ENCODE results near the gene CXCR3.
"Not testable (repeated sequence)": the region's sequence is repeated elsewhere in the genome, so short reads cannot be mapped to it uniquely, and the experiment has no call there.

The CXCR3 gene

DNA sequence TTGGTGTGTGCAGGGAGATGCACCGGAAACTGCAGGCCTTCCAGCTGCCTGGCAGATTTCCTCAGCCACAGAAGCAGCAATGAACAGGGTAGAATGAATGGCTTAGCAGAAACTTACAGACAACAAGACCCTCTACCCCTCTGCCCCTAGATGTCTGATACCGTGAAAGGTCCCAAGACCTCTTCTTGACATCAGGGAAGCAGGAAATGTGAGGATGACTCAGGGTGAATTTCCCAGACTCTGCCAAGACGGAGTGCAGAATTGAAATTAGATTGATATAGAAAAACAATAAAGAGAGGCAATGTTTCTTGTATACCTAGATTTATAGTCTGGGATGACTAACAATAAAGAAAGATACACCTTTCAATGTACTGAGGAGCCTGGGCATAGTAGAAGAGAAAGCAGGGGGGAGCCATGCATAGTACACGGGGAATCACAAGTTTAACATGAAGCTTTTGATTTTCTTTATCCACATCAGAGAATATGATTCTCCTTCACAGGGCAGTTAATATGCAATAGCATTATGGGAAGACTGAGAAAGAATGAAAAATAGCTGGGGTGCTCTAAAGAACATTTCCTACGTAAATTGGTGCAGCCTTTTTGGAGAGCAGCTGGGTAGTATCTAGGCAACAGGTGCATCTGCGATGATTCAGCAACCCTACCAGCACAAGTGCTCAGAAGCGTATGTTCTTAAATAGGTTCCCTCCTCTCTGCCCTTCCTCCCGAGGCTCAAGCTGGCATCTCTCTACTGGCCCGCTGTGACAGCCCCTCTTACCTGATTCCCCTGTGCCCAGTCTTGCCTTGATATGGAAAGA is 18.3 kb upstream of the CXCR3 start:
- DNase-seq (ENCODE audit: low read depth), result no peak

DNA sequence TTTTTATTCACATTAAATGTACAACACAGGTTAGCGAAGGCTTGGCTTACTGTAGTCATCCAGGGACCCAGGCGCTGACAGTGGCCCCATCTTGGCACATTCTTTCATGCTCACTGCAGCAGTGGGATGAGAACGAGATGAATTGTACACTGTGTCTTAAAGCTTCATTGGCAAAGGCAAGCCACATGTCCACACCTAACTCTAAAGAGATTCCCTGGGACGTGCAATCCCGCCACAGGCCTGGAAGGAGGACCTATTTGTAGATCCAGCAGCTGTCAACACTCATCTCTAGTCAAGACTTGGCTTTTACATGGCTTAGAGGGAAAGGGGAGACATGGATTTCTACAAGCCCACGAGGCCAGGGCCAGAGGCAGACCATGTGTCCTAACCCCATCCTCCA is 16.1 kb upstream of the CXCR3 start:
- no peak for DNase-seq (ENCODE audit: low read depth)

DNA sequence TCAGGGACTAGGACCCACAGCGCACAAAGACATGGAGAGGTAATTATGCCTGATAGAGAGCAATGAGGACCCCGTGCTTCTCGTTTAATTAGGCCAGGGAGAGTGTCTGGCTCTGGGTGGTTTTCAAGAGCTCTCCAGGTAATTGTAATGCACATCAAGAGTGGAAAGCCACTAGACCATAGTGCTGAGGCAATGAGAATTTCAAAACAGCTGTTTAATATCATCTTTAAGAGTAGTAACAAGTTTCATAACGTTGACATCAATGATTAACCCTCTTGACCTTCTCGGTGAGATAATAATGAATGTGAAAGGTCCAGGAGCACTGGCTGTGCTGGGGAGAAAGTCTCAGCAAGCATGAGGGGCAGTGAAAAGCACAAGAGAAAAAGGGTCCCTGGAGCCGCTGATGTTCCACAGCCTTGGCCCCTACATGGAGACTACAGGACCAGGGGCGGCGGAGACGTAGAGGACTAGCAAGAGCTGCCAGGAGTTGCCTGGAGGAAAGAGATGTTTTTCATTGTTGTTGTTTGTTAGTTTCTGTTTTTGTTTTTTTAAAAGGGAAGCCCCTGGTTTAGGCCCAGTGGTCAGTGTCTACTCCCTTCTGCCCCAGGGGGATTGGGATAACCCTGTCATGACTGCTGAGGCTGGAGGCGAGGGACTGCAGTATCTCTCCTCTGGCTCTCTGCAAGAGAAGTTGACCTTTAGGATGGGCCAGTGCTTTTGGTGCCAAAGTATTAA is 14.8 kb upstream of the CXCR3 start:
- DNase-seq (ENCODE audit: low read depth), result no peak

DNA sequence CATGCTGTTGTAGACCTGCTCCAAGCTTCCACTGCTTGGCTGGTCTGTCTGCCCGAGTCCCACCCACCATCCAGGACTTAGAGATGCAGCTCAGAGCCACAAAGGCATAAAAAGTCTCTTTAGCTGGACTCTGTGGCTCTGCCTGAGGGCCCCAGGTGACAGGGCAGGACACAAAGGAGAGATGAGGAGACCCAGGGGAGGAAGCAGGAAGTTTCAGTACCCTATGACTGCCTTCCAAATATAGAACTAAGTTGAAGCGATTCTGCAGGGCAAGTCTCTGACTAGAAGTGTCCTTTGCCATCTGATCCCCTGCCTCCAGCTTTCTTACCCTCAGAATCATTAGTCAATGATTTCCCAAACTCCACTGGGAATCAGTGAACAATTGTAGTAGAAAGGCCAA is 11.2 kb upstream of the CXCR3 start:
- DNase-seq (ENCODE audit: low read depth), result no peak

DNA sequence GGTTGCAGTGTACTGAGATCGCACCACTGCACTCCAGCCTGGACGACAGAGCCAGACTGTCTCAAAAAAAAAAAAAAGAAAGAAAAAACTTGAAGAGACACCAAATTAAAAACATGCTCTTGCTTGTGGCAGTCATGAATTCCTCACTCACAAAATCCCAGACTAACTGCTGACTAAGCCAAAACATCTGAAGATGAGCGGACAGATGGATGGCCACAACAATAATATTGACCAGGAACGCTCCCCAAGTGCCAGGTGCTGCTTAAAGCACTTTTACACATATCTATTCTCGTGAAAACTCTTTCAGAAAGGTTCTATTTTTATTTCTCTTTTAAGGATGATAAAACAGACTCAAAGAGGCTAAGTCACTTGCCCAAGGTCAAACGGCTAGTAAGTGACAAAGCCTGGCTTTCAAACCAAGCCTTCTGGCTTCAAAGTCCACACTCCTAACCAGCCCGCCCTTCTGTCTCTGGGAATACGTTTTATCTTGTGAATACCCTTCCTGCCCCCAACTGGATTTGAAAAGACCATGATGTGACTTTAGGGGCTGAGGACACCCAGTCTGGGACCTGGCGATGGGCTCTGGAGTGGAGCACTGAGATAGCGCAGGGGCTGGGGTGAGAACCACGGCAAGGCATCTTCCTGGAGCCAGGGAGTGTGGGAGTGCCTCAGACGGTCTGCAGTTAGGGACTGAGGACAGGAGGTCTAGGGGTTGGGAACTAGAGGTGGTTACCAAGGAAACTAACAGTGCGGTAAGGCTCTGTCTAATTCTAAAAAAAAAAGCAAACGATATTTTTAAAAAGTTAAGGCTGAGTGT is 9.5 kb upstream of the CXCR3 start:
- no peak for DNase-seq (ENCODE audit: low read depth)

DNA sequence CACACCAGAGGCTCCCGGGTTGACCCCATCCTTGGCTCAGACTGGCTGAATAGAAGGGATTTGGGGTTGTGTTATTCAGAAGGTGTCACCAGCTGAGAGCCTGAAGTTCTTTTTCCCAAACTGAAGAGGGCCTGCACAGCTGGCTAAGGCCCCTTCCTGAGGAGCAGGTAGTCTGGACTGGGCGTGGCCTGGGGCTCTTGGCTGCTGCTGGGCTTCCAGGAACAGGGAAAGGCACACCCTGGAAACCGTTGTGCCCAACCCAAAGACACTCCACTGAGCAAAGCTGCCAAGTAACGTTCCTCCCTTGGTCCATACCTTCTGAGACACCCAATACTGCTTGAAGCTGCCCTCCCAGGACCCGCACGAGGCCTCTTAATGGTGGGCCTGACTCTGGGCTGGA is 8.3 kb upstream of the CXCR3 start:
- DNase-seq (ENCODE audit: low read depth), result no peak

DNA sequence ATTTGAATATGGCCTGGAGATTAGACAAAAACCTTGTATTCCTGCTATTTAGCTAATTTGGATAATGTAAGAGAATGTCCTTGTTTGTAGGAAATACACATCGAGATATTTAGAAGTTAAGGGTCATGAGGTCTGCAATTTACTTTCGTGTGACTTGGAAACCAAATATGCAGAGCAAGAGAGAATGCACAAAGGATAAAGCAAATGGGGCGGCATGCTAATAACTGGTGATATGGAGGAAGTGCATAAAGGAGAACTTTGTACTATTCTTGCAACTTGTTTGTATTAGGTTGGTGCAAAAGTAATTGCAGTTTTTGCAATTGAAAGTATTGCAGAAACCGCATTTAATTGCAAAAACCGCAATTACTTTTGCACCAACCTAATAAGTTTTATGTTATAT is 7.2 kb upstream of the CXCR3 start:
- DNase-seq (ENCODE audit: low read depth), result no peak

DNA sequence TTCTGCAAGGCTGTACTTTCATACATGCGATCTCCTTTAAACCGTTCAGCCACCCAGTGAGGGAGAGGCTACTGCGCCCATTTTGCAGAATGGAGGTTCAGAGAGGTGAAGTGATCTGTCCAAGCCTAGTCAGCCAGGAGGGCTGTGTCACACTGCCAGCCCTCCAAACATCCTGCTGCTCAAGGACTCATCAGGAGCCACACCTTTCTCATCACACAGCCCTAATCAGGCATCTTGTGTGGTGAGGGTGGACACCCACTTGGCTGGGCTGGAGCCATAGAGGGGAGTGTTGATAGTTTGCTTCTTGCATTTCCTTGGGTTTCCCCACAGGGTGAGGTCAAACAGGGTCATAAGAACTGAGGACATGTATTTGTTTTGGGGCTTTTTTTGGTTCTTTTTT is 5.4 kb upstream of the CXCR3 start:
- DNase-seq (ENCODE audit: low read depth), result no peak

DNA sequence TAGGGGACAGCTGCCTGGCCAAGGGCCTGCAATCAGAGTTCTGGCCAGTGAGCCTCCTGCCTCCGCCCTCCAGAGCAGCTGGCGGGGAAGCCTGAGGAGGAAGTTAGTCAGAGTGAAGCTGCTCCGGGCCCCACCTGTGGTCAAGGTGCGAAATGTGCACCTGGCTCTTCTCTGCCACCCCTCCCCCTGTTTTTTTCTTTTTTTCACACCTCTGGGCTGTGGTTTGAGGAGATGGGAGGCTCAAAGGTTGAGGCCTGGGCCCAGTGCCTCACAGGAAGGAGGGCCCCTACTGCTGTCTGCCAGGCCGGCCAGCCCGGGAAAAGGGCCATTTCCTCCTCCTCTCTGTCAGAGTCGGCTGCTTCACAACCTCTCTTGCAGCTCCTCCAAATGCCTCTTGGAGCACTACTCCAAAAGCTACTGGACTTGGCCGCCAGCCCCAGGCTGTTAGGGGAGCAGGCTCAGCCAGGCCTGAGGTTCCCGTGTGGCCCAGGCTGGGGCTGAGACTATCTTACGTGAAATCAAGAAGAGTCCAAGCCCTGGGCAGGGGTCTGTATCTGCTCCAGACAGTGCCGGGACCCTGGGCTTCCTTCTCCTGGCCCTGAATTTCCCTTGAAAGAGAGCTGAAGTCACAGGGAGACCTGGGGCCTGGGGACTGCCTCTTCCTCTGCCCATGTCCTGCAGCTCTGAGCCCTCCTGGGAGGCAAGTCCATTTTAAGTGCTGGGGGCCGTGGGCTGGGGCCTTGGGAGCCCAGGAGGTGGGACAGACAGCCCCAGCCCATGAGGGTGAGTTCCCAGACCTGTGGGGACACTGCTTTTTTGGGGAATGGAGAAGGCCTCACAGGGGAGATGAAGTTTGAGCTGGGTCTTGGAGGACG is 4.5 kb upstream of the CXCR3 start:
- no peak for DNase-seq (ENCODE audit: low read depth)

DNA sequence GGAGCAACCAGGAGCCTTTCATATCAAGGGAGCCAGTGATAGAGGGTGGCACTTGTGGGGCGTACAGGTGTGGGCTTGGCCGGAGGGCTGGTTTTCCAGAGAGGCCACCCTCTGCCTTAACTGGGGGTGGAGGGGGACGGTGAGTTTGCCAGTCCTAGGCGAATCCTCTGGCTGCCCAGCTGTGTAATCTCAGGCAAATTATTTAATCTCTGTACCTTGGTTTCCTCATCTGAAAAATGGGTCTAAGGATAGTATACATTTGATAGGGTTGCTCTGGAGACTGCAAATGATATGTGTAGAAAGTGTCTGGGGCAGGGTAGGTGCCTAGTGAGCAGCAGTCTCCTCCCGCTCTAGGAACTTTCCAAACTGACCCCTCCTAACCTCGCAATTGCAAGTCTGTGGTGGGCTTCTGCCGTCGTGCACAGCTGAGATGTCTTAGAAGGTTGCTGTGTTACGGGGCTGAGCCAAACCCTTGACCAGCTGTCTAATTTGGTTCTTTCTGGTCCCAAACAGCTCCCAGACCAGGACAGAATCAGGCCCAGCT is 3.8 kb upstream of the CXCR3 start:
- no peak for DNase-seq (ENCODE audit: low read depth)

DNA sequence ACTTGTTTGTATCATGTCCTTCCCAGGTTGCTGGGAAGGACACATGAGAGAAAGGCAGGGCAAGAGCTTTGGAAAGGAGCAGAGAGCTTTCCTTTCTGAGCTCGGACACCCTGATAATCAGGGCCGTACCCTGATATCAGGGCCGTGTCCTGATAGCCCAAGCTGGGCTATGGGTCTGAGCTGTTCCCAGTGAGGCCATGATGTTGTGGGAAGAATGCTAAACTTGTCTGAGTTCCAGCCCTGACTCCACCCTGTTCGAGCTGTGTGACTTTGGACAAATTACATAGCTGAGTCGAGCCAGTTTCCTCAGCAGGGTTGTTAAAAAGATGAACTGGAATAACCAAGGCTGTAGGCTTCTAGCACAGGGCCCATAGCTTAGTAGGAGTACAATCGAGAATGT is 3.3 kb upstream of the CXCR3 start:
- no peak for DNase-seq (ENCODE audit: low read depth)

DNA sequence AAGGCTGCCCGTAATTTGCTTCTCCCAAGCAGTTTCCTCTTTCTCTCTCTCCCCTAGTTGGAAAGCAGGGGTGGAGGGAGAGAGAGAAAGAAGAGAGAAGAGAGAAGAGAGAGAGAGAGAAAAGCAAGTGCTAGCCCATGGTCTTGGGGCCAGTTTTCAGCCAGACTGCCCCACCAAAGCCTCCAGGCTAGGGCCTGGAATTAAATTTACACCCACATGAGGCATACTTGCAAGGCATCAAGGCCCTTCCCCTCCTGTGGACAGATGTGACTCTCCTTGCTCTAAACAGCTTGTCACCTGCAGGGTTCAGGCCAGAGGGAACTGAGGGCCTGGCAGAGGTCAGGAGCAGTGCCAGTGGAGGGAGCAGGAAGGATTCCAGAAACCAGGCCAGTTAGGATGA is 1.7 kb upstream of the CXCR3 start:
- DNase-seq (ENCODE audit: low read depth), result no peak

DNA sequence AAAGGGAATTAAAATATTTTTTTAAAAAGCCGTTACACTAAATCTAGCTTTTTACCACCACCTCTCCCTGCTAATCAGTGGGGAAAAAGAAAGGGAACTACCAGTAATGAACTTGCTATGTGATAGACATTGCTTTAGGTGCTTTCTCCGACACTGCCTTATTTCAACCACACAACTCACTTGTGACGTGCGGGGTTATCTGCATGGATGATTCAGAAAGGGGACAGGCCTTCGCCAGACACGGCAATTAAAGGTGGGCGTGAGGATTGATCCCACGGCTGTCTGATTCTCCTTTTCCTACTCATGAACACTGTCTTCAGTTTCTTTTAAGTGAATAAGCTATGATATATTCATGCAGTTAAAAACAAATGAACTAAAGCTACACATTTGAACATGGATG is 882 bp upstream of the CXCR3 start:
- no peak for DNase-seq (ENCODE audit: low read depth)

DNA sequence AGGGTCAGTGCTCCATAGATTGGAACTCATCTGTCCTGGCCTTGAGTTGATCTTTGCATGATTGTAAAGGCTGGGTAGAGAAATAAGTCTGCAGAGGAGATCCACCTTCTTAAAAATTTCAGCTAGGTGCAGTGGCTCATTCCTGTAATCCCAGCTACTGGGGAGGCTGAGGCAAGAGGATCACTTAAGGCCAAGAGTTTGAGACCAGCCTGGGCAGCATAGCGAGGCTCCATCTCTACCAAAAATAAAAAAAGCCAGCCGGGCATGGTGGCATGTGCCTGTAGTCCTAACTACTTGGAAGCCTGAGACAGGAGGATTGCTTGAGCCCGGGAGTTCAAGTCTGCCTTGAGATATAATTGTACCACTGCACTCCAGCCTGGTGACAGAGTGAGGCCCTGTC is 476 bp upstream of the CXCR3 start:
- DNase-seq (ENCODE audit: low read depth), result no peak

DNA sequence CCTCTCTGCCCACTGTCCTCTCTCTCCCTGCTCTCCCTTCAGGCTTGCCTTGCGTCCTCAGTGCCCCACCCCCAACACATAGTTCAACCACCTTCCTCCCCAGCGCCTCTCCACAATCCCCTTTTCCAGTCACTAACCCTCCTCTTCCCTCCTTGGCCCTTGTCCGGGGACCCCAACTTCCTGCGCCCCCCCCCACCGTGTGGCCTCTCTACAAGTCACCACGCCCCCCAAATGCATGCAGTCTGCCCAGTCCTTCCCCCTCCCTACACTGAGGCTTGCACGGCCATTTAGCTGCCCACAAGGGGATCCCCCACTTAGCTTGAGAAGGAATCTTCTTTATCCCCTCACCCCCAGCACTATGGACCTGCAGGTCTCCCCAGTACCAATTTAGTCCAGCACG is 569 bp downstream of the CXCR3 start:
- no peak for DNase-seq (ENCODE audit: low read depth)

DNA sequence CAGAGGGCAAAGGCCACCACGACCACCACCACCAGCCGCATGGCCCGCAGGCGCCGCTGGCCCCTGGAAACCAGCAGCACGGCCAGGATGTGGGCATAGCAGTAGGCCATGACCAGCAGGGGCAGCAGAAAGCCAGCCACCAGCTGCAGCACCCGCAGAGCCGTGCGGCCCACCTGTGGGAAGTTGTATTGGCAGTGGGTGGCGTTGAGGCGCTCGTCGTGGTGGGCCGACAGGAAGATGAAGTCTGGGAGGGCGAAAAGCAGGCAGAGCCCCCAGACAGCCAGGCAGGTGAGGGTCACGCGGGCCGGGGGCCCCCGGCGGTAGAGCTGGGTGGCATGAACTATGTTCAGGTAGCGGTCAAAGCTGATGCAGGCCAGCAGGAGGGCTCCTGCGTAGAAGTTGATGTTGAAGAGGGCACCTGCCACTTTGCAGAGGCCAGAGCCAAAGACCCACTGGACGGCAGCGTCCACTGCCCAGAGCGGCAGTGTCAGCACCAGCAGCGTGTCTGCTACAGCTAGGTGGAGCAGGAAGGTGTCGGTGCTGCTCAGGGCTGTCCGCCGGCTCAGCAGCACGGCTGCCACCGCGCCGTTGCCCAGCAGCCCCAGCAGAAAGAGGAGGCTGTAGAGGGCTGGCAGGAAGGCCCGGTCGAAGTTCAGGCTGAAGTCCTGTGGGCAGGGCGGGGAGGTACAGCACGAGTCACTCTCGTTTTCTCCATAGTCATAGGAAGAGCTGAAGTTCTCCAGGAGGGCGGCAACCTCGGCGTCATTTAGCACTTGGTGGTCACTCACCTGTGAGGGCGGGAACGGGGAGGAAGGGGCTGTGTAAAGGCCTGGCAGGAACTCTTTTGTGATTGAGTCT is 1.4 kb downstream of the CXCR3 start:
- DNase-seq (ENCODE audit: low read depth), result no peak

DNA sequence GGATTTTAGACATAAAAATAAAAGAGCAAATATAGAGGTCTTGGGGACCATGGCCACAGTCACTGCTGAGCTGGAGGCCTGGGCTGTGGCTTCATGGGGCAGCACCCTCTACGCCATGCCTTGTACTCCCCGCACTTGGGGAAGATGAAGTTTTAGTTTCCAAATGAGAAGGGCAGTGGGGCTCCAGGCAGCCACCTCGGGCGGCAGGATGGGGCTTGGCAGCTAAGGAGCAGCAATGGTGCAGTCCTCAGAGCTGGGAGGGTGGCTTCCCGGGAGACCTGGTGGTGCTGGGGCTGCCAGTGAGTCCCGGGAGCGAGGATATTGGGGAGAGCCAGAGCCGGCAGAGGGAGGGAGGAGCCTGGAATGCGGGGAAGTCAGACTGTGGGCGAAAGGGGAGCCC is 2.4 kb downstream of the CXCR3 start:
- no peak for DNase-seq (ENCODE audit: low read depth)

DNA sequence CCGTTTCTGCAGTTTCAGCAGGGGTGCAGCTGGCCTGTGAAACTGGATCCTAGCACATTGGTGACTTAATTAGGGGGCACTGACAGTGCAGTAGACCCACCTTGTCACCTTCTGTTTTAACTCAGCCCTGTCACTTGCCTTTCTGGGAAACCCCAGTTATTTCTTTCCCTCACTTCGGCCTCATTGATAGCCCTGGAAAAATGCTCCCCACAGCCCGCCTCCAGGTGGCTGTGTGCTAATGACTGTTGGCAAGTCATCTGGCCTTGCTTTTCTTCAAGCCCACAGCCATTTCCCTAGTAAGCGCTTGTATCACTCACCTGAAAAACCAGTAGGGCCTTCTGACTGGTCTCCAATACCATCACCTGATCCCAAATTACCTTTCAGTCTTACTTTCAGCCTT is 3.3 kb downstream of the CXCR3 start:
- no peak for DNase-seq (ENCODE audit: low read depth)

DNA sequence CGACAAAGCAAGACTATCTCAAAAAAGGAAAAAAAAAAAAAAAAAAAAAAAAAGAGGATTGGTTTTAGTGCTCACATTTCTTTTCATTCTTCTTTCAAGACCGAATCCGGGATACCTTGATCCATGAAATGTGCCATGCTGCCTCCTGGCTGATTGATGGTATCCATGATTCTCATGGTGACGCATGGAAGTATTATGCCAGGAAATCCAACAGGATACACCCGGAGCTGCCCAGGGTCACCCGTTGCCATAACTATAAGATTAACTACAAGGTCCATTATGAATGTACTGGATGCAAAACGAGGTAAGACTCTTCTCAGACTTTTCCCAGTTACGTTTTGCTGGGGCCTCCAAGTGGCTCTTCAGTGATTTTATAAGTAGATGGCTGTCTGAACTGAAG is 6.1 kb downstream of the CXCR3 start:
- no peak for DNase-seq (ENCODE audit: low read depth)

DNA sequence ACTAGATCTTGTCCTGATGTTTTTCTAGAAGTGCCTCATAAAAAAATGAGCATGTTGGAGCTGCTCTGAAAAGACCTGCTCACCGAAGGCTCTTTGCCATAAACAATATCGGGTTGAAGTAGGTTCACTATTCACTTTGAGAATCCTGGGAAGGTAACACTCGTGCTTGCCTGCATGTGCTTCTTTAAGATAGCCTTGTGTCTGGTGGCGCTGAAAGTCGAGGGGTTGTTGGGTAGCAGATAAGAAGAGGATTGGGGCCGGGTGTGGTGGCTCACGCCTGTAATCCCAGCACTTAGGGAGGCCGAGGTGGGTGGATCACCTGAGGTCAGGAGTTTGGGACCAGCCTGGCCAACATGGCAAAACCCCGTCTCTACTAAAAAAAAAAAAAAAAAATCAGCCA is 6.6 kb downstream of the CXCR3 start:
- not testable (repeated sequence) for DNase-seq (ENCODE audit: low read depth)

Measured in HS-5 (cell line).